ENCODE data around the gene ELL.

GRCh38 chr19:18477042-18477779 lies 44.7 kb downstream of the ELL start:
- TF ChIP-seq YY1 (IDR thresholded peaks at IDR 0.05; ENCODE audit: insufficient read depth, insufficient read length), result no peak
- TF ChIP-seq SUZ12 (IDR thresholded peaks at IDR 0.05; ENCODE audit: extremely low read depth, insufficient read depth, insufficient read length), result no peak
